GM21381 (cell line): ENCODE measurements around the gene RPA3.
A peak's percentile ranks its signal among the peaks of the same experiment; 100 is the strongest.
"Not testable (repeated sequence)": the region's sequence is repeated elsewhere in the genome, so short reads cannot be mapped to it uniquely, and the experiment has no call there.

Experiments used
- ATAC-seq: cut with Tn5 transposase; IDR thresholded peaks from one replicate; pipeline ENCODE4 v1.9.1; 2021; ENCODE audit warnings: mild to moderate bottlenecking, moderate library complexity; ENCODE audit not compliant: unreplicated experiment

The RPA3 gene

DNA sequence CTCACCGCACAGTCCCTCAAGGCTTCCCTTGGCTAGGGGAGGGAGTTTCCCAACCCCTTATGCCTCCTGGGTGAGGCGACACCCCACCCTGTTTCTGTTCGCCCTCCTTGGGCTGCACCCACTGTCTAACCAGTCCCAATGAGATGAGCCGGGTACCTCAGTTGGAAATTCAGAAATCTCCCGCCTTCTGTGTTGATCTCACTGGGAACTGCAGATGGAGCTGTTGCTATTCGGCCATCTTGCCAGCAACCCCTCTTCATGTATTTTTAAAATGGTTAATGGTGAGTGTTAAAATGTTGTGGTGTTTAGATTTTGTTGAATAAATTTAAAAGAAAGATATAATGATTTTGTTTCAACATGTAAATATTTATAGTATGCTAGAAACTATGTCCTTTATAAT lies 55.9 kb downstream of the RPA3 start:
- no peak for ATAC-seq

DNA sequence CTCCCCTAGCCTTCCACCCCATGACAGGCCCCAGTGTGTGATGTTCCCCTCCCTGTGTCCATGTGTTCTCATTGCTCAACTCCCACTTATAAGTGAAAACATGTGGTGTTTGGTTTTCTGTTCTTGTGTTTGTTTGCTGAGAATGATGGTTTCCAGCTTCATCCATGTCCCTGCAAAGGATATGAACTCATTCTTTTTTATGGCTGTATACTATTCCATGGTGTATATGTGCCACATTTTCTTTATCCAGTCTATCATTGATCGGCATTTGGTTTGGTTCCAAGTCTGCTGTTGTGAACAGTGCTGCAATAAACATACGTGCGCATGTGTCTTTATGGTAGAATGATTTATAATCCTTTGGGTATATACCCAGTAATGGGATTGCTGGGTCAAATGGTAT lies 61.9 kb downstream of the RPA3 start:
- ATAC-seq = not testable (repeated sequence)

DNA sequence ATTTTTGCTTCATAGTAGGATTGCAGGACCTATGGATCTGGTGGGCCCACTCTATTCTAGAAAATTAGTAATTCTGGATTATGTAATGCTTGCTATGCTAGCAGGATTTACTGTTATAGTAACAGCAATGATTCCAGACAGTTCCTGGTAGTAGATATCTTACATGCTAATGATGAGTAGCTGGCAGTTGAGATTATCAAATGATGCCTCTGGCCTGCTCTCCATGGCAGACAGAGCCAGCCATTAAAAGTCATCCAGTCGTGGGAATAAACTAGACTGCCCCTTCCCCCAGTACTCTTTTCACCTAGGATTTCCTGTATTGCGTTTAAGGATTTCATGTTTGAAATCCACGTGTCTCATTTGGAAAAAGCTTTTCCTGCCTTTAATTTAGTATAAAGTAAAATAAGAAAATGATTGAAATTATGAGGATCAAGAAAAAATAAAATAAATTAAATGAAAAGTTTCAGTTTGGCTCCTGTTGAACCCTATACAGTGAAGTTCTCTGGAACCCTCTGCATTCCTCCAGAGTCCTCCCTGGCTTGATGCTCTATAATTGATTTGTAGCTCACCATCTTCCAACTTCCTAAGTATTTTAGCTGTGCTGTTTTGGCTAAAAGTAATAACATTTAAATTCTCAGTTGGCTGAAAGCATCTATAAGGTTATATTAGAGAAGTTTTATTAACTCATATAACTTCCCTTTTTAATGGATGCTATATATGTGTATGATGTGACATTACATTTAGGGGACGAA lies 63.3 kb downstream of the RPA3 start:
- no peak for ATAC-seq

DNA sequence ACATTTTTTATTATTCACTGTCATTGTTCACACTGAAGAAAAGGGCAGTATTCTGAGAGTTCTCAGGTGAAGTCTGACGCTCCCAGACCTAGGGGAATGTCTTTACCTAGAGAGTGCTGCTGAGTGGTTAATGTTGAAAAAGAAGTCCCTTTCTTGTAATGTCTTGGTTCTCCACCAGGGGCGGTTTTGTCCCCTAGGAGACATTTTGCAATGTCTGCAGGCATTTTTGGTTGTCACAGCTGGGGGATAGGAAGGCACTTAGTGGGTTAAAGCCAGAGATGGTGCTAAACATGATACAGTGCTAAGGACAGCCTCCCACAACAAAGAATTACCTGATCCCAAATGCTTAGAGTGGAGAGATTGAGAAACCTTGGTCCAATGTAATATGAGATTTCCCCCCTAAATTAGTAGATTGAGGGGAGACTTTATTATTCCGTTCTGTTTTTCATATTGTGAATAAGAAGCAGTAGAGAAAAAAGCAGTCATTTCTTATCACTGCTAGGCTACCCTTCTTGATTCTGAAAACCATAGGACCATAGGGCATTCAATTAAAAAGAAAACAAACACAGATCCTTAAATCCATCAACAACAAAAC lies 64.7 kb downstream of the RPA3 start:
- no peak for ATAC-seq

DNA sequence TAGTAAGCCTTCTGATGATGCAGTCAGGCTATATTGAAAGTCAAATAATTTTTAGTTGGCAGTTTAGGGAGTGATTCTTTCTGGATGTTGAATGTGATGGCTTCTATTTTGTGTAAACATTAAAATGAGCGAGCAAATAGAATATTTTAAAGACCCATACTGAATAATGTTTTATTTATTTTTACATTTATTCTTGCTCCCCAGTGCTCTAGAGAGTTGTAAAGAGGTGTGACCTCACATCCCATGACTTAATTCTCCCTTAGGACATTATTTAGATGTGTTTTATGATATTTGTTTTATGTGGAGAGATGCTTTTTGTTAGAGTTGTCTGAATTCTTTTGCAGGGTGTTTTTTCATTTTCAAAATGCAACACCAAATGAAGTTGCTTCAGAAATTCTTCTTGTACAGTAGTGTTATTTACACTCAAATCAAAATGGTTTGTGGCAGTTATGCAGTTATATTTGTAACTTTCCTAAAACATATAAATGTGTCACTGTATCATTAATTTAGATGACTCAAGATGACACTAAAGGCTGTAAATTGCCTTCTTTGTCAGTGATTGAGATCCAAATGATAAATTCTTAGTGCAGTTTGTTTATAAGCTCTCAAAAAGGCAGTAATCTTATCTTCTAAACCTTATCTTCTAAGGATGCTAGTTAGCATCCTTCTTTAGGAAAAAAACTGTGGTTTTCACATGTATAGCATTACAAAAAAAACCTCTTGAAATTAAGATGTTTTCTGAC lies 65.4 kb downstream of the RPA3 start:
- ATAC-seq = no peak

DNA sequence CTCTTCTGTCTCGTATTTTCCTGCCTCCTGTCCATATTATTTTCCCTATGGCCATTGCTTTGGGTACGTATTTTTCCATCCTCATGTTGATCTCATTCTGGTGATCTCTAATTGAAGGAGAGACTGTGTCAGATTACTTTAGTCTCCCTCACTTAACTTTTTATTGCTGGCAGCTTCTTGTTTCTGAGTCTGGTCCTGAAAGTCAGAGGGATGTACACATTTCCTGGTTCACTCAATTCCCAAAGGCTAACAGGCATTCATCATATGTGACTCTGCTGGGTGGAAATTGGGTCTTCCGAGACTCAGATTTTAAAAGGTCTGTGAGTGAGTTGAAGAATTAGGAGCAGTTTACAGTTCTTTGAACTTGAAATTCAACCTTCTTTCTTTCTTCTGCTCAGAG lies 66.9 kb downstream of the RPA3 start:
- ATAC-seq = no peak

DNA sequence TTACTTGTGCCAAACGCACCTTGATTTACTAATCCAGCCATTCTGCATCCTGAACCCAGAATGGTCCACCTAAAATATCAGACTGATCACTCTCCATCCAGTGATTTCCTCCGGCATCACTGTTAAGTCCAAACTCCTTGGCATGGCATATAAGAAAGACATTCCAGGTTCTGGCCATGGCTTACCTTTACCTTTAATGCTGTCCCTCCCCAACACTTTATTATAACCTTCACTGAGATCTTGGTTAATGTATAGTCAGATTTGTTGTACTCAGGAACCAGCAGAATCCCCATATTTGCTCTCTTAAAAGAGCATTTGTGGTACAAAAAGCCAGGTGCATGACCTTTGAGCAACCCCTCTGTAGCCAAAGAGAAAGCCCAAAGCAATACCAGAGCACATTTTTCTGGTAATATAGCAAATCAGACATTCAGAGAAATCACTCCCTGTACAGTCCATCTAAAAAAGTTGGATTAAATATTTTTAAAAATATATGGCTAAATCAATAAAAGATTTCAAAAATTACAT lies 67.7 kb downstream of the RPA3 start:
- no peak for ATAC-seq

DNA sequence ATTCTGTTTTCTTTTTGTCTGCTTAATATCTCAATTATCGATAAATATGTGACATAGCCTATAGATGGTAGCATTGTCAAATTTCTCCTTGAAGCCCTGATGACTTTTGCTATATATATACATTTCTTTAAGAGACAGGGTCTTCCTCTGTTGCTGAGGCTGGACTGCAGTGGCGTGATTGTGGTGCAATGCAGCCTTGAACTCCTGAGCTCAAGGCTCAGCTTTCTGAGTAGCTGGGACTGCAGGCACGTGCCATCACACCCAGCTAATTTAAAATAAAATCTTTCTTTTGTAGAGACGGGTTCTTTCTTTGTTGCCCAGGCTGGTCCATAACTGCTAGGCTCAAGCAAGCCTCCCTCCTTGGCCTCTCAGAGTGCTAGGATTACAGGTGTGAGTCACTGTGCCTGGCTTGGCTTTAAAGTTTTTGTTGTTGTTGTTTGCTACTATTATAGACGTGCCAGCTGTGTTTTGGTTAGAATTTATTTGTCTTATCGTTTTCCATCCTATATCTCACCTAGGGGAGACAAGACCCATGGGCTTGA lies 70.8 kb downstream of the RPA3 start:
- ATAC-seq = no peak

DNA sequence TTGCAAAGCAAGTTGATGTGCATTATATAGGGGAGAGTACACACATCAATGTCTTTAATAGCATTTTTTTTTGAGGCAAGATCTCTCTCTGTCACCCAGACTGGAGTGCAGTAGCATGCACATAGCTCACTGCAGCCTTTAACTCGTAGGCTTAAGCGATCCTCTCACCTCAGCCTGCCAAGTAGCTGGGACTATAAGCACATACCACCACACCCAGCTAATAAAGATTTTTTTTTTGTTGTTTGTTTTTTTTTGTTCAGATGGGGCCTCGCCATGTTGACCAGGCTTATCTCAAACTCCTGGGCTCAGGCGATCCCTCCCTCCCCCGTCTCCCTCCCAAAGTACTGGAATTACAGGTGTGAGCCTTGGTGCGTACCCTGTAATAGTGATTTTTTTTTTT lies 76.3 kb downstream of the RPA3 start:
- ATAC-seq = no peak

DNA sequence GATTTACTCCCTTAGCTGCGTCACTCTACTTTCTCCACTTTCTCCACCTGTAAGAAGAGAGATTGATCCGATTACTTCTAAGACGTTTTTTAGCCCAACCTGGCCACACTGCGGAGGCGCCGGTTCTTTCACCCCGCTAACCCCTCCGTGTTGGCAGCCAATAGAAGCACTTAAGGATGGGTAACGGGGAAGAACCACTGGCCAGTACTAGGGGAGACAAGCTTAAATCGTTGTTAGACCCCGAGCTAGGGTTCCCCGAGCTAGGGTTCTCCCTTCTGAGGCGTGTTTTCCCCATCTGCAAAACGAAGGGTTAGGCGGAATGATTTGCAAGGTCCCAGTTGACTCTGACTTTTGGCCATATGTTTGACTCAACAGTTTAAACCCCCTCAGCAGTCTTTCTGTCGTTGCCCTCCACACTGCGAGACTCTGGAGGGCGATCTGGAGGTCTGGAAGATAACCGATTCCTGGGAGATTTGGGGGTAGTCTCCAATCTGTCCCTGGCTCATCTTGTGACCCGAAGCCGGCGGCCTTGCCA lies 77.2 kb downstream of the RPA3 start:
- ATAC-seq = peak; percentile 1

DNA sequence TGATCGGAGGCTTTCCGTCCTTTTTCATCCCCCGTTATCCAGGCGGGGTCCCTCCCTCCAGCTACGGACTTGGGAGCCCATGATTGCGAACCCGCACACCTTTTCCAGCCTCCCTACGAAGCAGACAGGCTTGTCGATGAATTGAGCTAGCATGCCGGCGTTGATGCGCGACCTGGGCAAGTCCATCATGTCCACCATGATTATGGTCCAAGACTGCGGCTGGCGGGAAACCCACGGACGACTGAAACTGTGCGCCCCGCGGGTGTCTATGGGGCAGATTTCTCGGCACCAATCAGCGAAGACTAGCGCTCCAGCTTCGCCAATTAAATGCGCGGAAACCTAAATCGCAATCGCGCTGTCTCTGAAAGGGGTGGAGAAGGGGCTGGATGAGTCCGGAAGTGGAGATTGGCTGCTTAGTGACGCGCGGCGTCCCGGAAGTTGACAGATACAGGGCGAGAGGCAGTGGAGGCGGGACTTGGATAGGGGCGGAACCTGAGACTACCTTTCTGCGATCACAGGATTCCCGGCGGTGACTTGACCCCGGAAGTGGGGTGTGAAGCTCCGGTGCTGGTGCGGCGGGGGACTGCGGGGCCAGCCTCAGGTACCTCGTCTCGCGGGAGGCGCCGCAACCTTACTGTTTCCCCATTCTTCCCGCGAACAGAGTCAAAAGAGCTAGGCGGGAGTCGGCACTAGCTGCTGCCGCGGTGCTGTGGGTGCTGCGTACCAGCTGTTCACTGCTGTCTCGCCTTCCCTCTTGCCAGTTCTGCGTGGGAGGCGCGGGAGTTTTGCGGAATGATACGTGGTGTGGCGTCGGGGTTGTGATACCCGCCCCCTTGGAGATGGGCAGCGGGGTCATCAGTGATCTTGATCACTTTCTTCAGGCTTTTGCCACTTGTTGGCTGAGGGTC lies 77.9 kb downstream of the RPA3 start, which contains the start of gene UMAD1:
Gene UMAD1 (plus strand): TSS at position 532 of the 908 bp plus-strand sequence. CDS start 32,620 bp downstream, outside the sequence.
- peak; percentile 98 for ATAC-seq

DNA sequence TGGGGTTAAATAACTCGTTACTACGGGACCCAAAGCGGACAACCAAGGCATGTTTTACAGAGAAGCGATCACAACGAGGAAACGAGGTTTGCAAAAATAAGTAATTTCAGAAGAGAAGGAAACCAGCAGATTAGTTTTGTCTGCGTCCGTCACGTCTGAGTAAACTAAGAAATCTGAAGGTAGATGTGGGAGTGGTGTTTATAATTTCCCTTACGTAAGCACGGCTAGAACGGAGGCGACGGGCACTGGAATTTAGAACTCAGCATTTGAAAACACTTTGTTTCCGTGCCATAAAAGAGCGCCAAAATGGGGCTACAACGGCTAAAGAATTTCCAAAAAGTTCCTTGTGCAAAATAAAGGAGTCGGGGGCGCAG lies 78.6 kb downstream of the RPA3 start:
- no peak for ATAC-seq

DNA sequence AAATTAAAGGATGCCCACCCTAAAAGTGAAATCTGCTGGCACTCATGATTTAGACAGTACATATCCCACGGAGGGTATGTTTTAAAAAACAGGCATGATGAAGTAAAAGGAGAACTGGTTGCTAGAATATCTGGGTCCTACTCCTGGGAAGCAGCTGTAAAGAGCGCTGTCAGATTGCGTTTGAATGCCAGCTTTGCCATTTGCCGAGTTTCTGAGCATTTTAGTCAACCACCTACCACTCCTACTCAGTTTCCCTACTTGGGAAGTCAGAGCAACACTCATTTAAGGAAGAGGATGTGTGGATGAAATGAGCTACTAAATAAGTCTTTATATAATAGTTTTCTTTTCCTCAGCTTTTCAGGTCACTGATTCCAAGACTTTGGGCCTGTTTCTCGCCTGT lies 79.0 kb downstream of the RPA3 start:
- ATAC-seq = no peak

DNA sequence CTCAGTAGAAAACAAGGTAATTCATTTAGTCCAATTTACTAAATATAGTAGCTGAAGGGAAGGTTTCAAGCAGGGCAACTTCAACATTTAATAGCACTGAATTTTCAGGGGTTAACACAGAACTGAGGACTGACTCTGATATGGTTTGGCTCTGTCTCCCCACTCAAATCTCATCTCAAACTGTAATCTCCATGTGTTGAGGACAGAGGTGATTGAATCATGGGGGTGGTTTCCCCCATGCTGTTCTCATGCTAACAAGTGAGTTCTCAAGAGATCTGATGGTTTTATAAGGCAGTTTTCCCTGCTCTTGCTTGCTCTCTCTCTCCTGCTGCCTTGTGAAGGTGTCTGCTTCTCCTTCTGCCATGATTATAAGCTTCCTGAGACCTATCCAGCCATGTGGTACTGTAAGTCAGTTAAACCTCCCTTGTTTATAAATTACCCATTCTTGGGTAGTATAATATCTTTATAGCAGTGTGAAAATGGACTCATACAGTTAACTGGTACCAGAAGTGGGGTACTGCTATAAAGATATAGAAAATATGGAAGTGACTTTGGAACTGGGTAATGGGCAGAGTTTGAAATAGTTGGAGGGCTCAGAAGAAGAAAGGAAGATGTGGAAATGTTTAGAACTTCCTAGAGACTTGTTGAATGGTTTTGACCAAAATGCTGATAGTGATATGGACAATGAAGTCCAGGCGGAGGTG lies 87.6 kb downstream of the RPA3 start:
- ATAC-seq = no peak

DNA sequence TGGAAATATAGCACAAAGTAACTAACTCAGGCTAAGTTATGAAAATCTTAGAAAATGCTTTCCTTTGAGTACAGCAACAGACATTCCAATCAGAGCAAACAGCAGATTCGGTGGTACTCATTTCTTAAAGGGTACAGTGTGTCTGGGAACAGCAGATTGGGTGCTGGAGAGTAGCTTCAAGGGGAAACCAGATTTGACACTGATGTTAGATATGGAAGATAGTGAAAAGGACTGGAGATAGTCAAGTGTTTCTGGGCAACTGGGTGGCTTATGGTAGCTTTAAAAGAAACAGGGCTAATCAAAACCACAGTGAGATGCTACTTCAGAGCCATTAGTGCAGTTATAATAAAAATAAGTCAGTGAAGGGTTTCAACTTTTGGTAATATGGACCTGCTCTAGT lies 89.9 kb downstream of the RPA3 start:
- no peak for ATAC-seq

DNA sequence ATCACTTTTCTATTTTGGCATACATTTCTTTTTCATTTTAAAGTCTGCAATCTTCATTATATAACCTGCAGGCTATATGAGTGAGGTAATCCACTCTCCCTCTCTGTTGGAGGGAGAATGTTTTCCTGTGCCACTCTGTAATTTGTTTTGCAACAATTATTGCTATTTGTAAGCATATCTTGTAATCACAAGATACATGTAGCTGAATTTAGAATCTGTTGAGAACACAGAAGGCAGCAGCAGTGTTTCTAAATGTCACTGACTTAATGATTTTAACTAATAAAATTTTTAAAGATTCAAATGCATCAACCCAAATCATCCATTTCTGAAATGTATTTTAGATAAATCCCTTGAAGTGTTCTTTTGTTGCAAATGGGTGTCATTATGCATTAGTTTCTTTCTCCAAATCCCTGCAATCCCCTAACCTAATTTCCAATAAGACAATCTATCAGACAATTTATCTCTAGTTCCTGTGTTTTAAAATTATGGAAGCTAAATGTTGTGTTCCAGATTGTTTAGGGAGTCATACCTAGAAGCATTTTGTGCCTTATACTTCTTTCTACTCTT lies 97.7 kb downstream of the RPA3 start:
- ATAC-seq = no peak

DNA sequence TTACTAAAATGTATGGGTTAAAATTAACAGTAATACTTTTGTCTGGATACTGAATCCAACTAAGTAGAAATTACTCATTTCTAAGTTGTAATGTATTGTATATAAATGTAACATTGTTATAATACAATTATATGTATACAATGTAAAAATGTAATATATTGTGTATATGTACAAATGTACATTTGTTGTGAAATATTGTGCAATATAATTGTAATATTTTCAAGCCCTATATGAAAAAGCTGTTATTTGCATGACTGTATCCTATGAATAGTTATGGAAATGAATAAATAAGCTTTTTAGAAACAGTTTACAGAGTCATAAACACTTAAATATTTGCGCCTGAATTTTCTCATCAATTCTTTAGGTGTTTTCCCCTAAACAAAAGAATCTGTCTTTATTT lies 98.2 kb downstream of the RPA3 start:
- no peak for ATAC-seq

DNA sequence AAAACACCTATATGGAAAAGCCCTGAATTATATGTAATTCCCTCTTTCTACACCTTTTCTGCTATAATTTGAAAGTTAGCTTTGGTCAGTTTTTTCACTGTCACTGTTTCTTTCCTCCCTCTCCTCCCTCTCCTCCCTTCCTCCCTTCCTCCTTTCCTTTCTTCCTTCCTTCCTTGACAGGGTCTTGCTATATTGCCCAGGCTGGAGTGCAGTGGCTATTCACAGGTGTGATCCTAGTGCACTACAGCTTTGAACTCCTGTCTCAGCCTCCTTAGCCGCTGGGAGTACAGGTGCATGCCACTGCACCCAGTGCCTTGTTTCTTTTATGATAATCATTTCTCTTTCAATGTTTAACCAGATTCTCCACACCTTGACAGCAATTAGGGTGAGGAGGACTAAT lies 100.0 kb downstream of the RPA3 start:
- ATAC-seq = no peak

DNA sequence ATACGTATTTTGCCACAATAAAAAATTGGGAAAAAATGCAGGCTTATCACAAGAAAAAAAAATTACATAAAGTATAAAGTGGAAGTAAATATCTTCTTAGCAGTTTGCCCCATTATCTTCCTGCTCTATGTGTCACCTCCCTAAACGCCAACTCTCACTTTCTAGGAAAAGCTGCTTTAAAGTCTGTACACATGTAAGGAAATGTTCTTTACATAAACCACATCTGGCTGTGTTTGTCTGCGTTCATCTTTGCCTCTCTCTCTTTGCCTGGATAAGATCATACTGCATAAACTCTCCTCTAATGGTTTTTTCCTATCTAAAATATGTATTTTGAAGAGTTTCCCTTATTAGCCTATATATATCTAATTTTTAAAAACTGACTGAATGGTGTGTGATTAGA lies 100.9 kb downstream of the RPA3 start:
- no peak for ATAC-seq
